GM12864 (cell line): ENCODE measurements around the gene MIA2.
"Not testable (repeated sequence)": the region's sequence is repeated elsewhere in the genome, so short reads cannot be mapped to it uniquely, and the experiment has no call there.

Experiments
- DNase-seq: peaks from one replicate; pipeline ENCODE4 v3.0.0-alpha.2; 2011; ENCODE audit warnings: low read depth
- H3K4me3 ChIP-seq: 2 replicates; pipeline ENCODE4 v1.5.1; 2011; ENCODE audit warnings: mild to moderate bottlenecking, low read depth, low read length, control low read depth
- TF ChIP-seq, protein P1 (sequence below): IDR thresholded peaks from 2 replicates; pipeline ENCODE4 v1.5.1; 2011; ENCODE audit warnings: low read depth, mild to moderate bottlenecking, moderate library complexity, low read length, control low read depth, inconsistent platforms; ENCODE audit errors: missing control alignments

Gene MIA2

GRCh38 chr14:39276005-39276404 lies 42.3 kb downstream of the MIA2 start:
- TF ChIP-seq, protein P1, sequence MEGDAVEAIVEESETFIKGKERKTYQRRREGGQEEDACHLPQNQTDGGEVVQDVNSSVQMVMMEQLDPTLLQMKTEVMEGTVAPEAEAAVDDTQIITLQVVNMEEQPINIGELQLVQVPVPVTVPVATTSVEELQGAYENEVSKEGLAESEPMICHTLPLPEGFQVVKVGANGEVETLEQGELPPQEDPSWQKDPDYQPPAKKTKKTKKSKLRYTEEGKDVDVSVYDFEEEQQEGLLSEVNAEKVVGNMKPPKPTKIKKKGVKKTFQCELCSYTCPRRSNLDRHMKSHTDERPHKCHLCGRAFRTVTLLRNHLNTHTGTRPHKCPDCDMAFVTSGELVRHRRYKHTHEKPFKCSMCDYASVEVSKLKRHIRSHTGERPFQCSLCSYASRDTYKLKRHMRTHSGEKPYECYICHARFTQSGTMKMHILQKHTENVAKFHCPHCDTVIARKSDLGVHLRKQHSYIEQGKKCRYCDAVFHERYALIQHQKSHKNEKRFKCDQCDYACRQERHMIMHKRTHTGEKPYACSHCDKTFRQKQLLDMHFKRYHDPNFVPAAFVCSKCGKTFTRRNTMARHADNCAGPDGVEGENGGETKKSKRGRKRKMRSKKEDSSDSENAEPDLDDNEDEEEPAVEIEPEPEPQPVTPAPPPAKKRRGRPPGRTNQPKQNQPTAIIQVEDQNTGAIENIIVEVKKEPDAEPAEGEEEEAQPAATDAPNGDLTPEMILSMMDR: no peak
- no peak overlapping the region for H3K4me3 ChIP-seq
- no peak for DNase-seq

DNA sequence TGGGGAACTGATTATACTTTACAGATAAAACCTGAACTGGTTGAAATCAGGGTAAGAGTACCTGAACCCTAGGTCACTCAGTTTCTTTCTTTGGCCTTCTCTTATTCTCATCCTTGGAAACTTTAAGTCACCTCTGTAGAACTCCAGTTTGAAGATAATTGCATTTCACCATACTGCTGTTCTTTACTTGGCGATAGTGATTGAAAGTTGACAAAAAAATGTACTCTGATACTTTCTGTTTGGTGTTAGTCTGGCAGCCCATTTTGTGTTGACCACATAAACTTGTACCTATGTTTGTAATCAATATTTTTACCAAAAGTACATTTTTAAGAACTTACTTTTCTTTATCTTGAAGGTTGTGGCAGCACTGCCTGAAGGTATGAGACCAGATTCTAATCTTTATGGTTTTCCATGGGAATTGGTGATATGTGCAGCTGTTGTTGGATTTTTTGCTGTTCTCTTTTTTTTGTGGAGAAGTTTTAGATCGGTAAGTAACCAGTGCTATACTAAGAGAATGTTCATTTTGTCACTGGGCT lies 42.9 kb downstream of the MIA2 start:
- no peak overlapping the region for H3K4me3 ChIP-seq
- TF ChIP-seq, protein P1: no peak
- no peak for DNase-seq

GRCh38 chr14:39279515-39279914 lies 45.8 kb downstream of the MIA2 start:
- TF ChIP-seq, protein P1: no peak
- no peak for DNase-seq
- H3K4me3 ChIP-seq: no peak overlapping the region

DNA sequence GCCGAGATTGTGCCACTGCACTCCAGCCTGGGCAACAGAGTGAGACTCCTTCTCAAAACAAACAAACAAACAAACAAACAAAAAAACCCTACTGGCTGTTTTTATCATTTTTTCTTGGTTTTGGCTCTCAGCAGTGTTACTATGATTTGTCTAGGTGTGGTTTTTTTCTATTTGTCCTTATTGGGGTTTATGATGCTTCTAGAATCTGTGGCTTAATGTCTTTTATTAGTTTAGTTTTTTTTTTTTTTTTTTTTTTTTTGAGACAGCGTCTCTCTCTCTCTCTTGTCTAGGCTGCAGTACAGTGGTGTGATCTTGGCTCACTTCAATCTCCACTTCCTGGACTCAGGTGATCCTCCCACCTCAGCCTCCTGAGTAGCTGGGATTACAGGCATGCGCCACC lies 47.0 kb downstream of the MIA2 start:
- not testable (repeated sequence) for H3K4me3 ChIP-seq, DNase-seq

GRCh38 chr14:39289523-39289922 lies 55.8 kb downstream of the MIA2 start:
- DNase-seq: no peak
- TF ChIP-seq, protein P1: no peak

GRCh38 chr14:39291701-39292100 lies 58.0 kb downstream of the MIA2 start:
- H3K4me3 ChIP-seq: no peak overlapping the region

More at GRCh38 chr14:39289523-39289922, 55.8 kb downstream of the MIA2 start:
- no peak overlapping the region for H3K4me3 ChIP-seq

DNA sequence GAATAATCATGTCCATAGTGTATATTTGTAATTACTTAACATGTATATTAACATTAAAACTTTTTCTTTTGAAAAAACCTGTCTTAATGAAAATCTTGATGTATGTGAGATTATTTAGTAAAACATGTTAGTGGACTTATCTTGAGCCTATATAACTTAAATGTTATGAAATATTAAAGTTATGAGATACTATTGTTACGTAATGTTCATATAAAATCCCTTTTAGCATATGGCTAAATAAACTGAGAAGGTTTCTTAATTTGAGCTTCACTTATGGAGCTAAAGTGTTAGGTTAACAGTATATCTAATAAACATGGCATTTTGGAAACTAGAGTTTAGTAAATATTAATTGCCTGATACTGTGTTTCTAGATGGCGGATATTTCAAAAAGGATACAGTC lies 59.9 kb downstream of the MIA2 start:
- no peak for DNase-seq
- no peak overlapping the region for H3K4me3 ChIP-seq
- TF ChIP-seq, protein P1: no peak

More at GRCh38 chr14:39291701-39292100, 58.0 kb downstream of the MIA2 start:
- TF ChIP-seq, protein P1: no peak
- no peak for DNase-seq

DNA sequence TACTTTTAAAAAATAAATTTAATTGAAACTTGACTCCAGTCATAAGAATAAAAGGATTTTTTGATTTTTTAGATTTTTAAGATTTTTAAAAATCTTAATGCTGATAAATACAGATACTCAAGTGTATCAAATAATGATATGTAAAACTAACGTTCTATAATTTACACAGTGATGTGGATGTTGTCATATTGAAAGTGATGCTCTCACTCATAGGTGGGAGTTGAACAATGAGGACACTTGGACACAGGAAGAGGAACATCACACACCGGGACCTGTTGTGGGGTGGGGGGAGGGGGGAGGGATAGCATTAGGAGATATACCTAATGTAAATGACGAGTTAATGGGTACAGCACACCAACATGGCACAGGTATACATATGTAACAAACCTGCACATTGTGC lies 66.7 kb downstream of the MIA2 start:
- DNase-seq, H3K4me3 ChIP-seq: not testable (repeated sequence)
